Neural cell (in vitro differentiated cells): ENCODE data around the gene KDM4C. TPM values are rescaled to one million over a fixed set of nuclear protein-coding genes. Genes with fewer than 3 reads are reported as not detected.
"Not testable (repeated sequence)": the region's sequence is repeated elsewhere in the genome, so short reads cannot be mapped to it uniquely, and the experiment has no call there.

Experiments
- H2AFZ ChIP-seq: fragments of 200-600, 300-800 bp; sonication (generic), shearing (Covaris generic); 2 replicates; pipeline ENCODE4 v1.6.0; 2014; ENCODE audit warnings: low read depth, mild to moderate bottlenecking, antibody characterized with exemption, low read length, moderate library complexity
- H3F3A ChIP-seq: fragments of 200-600 bp; shearing (Covaris generic); 2 replicates; pipeline ENCODE4 v1.6.1; 2016; ENCODE audit warnings: mild to moderate bottlenecking, moderate library complexity, mixed read lengths, antibody characterized with exemption, low read length; ENCODE audit not compliant: insufficient read depth, poor library complexity, severe bottlenecking
- H3K27ac ChIP-seq: fragments of 200-600, 300-800 bp; sonication (generic), shearing (Covaris generic); 2 replicates; pipeline ENCODE4 v1.5.1; 2014; ENCODE audit warnings: mild to moderate bottlenecking, low read length, moderate library complexity
- H3K27me3 ChIP-seq: fragments of 300-800, 200-600 bp; sonication (generic), shearing (Covaris generic); 2 replicates; pipeline ENCODE4 v1.6.0; 2014; ENCODE audit warnings: mild to moderate bottlenecking, low read depth, low read length, moderate library complexity; ENCODE audit not compliant: insufficient read depth
- H3K36me3 ChIP-seq: fragments of 300-800, 200-600 bp; sonication (generic), shearing (Covaris generic); 2 replicates; pipeline ENCODE4 v1.5.1; 2014; ENCODE audit warnings: mild to moderate bottlenecking, antibody characterized with exemption, low read length, moderate library complexity; ENCODE audit not compliant: insufficient read depth
- H3K4me2 ChIP-seq: fragments of 300-800, 200-600 bp; sonication (generic), shearing (Covaris generic); 2 replicates; pipeline ENCODE4 v1.6.0; 2014; ENCODE audit warnings: mild to moderate bottlenecking, low read length
- H3K4me3 ChIP-seq: fragments of 300-800, 200-600 bp; sonication (generic), shearing (Covaris generic); 2 replicates; pipeline ENCODE4 v1.5.1; 2014; ENCODE audit warnings: mild to moderate bottlenecking, low read length, moderate library complexity
- H3K79me2 ChIP-seq: fragments of 200-600 bp; shearing (Covaris generic); replicated peaks from 2 replicates; pipeline ENCODE4 v1.6.0; 2014; ENCODE audit warnings: mild to moderate bottlenecking, low read length, moderate library complexity; ENCODE audit not compliant: insufficient read depth
- H3K9ac ChIP-seq: fragments of 300-800, 200-600 bp; sonication (generic), shearing (Covaris generic); 2 replicates; pipeline ENCODE4 v1.6.1; 2016; ENCODE audit warnings: mild to moderate bottlenecking, low read length, mixed read lengths
- H3K9me2 ChIP-seq: fragments of 200-600 bp; shearing (Covaris generic); 2 replicates; pipeline ENCODE4 v1.6.1; 2016; ENCODE audit warnings: mild to moderate bottlenecking, low read length, mixed read lengths; ENCODE audit not compliant: insufficient read depth
- H3K9me3 ChIP-seq: fragments of 200-600, 300-800 bp; sonication (generic), shearing (Covaris generic); 2 replicates; pipeline ENCODE4 v1.6.1; 2016; ENCODE audit warnings: mild to moderate bottlenecking, mixed run types, low read length, moderate library complexity, mixed read lengths
- H4K20me1 ChIP-seq: fragments of 200-600 bp; shearing (Covaris generic); 2 replicates; pipeline ENCODE4 v1.6.1; 2016; ENCODE audit warnings: mild to moderate bottlenecking, mixed run types; ENCODE audit not compliant: insufficient read depth
- EP300 ChIP-seq: fragments of 450-650 bp; conservative IDR thresholded peaks from 2 replicates; pipeline ENCODE4 v1.6.1; 2014; ENCODE audit warnings: antibody characterized with exemption, mild to moderate bottlenecking, moderate library complexity; ENCODE audit not compliant: poor library complexity, severe bottlenecking
- EZH2 ChIP-seq: fragments of 200-600, 300-800 bp; shearing (Covaris generic), sonication (generic); IDR thresholded peaks from 2 replicates; pipeline ENCODE4 v1.6.1; 2014; ENCODE audit warnings: antibody characterized with exemption, low read length, borderline replicate concordance, mild to moderate bottlenecking; ENCODE audit not compliant: insufficient read depth, poor library complexity, severe bottlenecking
- MXI1 ChIP-seq: fragments of 450-650 bp; conservative IDR thresholded peaks from 2 replicates; pipeline ENCODE4 v1.6.1; 2014; ENCODE audit warnings: antibody characterized with exemption, mild to moderate bottlenecking; ENCODE audit not compliant: poor library complexity, severe bottlenecking
- POLR2AphosphoS5 ChIP-seq: IDR thresholded peaks from 2 replicates; pipeline ENCODE4 v1.6.1; 2012
- RAD21 ChIP-seq: fragments of 450-650 bp; conservative IDR thresholded peaks from 2 replicates; pipeline ENCODE4 v1.6.1; 2014; ENCODE audit warnings: antibody characterized with exemption, mild to moderate bottlenecking, moderate library complexity
- SMC3 ChIP-seq: fragments of 450-650 bp; conservative IDR thresholded peaks from 2 replicates; pipeline ENCODE4 v1.6.1; 2014; ENCODE audit warnings: antibody characterized with exemption, mild to moderate bottlenecking, moderate library complexity; ENCODE audit not compliant: poor library complexity
- TAF1 ChIP-seq: IDR thresholded peaks from 2 replicates; pipeline ENCODE4 v1.6.1; 2012; ENCODE audit warnings: low read depth
- polyA plus RNA-seq: library from polyadenylated mRNA; depleted of rRNA; stranded (reverse); fragments of >200 nt; gene quantifications from 2 replicates; pipeline ENCODE4 v1.2.3, GENCODE V29; 2014
- TF ChIP-seq, protein P1 (sequence below): IDR thresholded peaks from 2 replicates; pipeline ENCODE4 v1.6.1; 2012; ENCODE audit warnings: borderline replicate concordance
- TF ChIP-seq, protein P2 (sequence below): fragments of 450-650 bp; IDR thresholded peaks from 2 replicates; pipeline ENCODE4 v1.5.1; 2014; ENCODE audit warnings: antibody characterized with exemption, mild to moderate bottlenecking, moderate library complexity; ENCODE audit not compliant: poor library complexity, severe bottlenecking

KDM4C gene
- polyA plus RNA-seq, 1 donor from 2014 or later: 21.1 TPM

DNA sequence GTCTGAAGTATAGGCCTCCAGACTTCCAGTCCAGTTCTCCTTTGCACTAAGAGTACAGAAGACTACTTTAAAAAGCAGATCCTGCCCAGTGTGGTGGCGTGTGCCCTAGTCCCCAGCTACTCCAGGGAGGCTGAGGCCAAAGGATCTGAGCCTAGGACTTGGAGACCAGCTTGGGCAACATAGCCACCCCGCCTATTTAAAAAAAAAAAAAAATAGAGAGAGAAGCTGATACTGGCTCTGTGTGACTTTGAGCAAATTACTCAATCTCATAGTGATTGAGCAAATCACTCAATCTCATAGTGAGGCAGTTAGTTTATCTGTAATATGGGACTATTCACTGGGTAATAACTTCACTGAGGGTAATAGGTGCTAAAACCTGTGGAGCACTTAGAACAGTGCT is 43.6 kb upstream of the KDM4C start:
- no peaks in the 10 kb centered on the region for H3F3A ChIP-seq
- TF ChIP-seq RAD21 (no peak), POLR2AphosphoS5 (no peak), SMC3 (no peak), EP300 (no peak), MXI1 (no peak), TAF1 (no peak), EZH2 (no peak)
- TF ChIP-seq, protein P1, sequence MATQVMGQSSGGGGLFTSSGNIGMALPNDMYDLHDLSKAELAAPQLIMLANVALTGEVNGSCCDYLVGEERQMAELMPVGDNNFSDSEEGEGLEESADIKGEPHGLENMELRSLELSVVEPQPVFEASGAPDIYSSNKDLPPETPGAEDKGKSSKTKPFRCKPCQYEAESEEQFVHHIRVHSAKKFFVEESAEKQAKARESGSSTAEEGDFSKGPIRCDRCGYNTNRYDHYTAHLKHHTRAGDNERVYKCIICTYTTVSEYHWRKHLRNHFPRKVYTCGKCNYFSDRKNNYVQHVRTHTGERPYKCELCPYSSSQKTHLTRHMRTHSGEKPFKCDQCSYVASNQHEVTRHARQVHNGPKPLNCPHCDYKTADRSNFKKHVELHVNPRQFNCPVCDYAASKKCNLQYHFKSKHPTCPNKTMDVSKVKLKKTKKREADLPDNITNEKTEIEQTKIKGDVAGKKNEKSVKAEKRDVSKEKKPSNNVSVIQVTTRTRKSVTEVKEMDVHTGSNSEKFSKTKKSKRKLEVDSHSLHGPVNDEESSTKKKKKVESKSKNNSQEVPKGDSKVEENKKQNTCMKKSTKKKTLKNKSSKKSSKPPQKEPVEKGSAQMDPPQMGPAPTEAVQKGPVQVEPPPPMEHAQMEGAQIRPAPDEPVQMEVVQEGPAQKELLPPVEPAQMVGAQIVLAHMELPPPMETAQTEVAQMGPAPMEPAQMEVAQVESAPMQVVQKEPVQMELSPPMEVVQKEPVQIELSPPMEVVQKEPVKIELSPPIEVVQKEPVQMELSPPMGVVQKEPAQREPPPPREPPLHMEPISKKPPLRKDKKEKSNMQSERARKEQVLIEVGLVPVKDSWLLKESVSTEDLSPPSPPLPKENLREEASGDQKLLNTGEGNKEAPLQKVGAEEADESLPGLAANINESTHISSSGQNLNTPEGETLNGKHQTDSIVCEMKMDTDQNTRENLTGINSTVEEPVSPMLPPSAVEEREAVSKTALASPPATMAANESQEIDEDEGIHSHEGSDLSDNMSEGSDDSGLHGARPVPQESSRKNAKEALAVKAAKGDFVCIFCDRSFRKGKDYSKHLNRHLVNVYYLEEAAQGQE: no peak
- TF ChIP-seq, protein P2, sequence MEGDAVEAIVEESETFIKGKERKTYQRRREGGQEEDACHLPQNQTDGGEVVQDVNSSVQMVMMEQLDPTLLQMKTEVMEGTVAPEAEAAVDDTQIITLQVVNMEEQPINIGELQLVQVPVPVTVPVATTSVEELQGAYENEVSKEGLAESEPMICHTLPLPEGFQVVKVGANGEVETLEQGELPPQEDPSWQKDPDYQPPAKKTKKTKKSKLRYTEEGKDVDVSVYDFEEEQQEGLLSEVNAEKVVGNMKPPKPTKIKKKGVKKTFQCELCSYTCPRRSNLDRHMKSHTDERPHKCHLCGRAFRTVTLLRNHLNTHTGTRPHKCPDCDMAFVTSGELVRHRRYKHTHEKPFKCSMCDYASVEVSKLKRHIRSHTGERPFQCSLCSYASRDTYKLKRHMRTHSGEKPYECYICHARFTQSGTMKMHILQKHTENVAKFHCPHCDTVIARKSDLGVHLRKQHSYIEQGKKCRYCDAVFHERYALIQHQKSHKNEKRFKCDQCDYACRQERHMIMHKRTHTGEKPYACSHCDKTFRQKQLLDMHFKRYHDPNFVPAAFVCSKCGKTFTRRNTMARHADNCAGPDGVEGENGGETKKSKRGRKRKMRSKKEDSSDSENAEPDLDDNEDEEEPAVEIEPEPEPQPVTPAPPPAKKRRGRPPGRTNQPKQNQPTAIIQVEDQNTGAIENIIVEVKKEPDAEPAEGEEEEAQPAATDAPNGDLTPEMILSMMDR: no peak
- H3K9me3 ChIP-seq: no peaks in the 10 kb centered on the region
- H2AFZ ChIP-seq: no peak overlapping the region
- H4K20me1 ChIP-seq: no peaks in the 10 kb centered on the region
- no peak overlapping the region for H3K4me2 ChIP-seq
- no peaks in the 10 kb centered on the region for H3K9me2 ChIP-seq
- no peak overlapping the region for H3K27ac ChIP-seq
- H3K9ac ChIP-seq: no peak overlapping the region
- H3K4me3 ChIP-seq: no peak overlapping the region
- H3K27me3 ChIP-seq: no peaks in the 10 kb centered on the region
- H3K79me2 ChIP-seq: no peaks in the 10 kb centered on the region
- H3K36me3 ChIP-seq: no peaks in the 10 kb centered on the region

DNA sequence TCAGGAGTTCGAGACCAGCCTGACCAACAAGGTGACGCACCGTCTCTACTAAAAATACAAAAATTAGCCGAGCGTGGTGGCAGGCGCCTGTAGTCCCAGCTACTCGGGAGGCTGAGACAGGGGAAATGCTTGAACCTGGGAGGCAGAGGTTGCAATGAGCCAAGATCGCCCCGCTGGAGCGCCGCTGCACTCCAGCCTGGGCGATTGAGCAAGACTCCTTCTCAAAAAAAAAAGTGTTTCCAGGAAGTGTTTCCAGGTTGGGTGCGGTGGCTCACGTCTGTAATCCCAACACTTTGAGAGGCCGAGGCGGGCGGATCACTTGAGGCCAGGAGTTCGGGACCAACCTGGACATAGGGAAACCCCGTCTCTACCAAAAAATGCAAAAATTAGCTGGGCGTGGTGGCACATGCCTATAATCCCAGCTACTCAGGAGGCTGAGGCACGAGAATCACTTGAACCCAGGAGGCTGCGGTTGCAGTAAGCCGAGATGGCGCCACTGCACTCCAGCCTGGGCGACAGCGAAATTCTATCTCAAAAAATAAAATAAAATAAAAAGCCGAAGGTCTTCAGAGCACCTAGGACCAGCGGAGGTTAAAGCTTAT is 42.5 kb upstream of the KDM4C start:
- H3K36me3 ChIP-seq, H4K20me1 ChIP-seq, H3K9me2 ChIP-seq, H3K27ac ChIP-seq, H3K27me3 ChIP-seq, H3F3A ChIP-seq, H3K79me2 ChIP-seq, H3K4me3 ChIP-seq, H3K9me3 ChIP-seq, H3K9ac ChIP-seq, H2AFZ ChIP-seq, H3K4me2 ChIP-seq: not testable (repeated sequence)
